ENCODE measurements around the gene WDR1.

Gene WDR1

DNA sequence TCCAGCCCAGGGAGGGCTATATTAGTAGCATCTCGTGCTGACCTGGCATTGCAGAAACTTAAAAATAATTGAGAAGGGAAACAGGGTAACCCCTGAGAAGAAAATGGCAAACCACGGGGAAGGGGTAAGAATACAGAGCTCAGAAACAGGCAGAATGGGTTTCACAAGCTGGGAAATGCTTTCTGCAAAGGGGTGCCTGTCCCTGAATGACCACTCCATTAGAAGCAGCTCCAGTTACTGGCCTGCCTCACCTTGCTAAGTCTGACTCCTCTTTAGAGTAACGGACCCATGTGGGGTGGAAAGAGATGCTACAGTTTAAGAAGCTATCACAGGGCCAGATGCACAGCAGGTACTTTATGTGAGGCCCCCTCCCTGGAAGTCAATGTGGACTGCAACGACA is 2.5 kb downstream of the WDR1 start:
- H3K36me3 ChIP-seq (replicated peaks; ENCODE audit: low read depth, low read length) = peaks cover 64% of the 10 kb centered on the region
- H3K4me2 ChIP-seq (ENCODE audit: low read length) = no peak overlapping the region
- TF ChIP-seq, protein P1, sequence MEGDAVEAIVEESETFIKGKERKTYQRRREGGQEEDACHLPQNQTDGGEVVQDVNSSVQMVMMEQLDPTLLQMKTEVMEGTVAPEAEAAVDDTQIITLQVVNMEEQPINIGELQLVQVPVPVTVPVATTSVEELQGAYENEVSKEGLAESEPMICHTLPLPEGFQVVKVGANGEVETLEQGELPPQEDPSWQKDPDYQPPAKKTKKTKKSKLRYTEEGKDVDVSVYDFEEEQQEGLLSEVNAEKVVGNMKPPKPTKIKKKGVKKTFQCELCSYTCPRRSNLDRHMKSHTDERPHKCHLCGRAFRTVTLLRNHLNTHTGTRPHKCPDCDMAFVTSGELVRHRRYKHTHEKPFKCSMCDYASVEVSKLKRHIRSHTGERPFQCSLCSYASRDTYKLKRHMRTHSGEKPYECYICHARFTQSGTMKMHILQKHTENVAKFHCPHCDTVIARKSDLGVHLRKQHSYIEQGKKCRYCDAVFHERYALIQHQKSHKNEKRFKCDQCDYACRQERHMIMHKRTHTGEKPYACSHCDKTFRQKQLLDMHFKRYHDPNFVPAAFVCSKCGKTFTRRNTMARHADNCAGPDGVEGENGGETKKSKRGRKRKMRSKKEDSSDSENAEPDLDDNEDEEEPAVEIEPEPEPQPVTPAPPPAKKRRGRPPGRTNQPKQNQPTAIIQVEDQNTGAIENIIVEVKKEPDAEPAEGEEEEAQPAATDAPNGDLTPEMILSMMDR (IDR thresholded peaks at IDR 0.05; ENCODE audit: low read depth, low read length) = no peak
- no peak for TF ChIP-seq EZH2phosphoT487 (IDR thresholded peaks at IDR 0.05; ENCODE audit: low read depth)
- H3K9ac ChIP-seq (ENCODE audit: low read length) = no peak overlapping the region
- peaks cover 78% of the 10 kb centered on the region for H3K79me2 ChIP-seq (ENCODE audit: low read length)
- 0 out of 2 replicates have a peak, but pooled peaks cover 2% of the 10 kb centered on the region for H3K27me3 ChIP-seq (ENCODE audit: low read depth, low read length)
- H2AFZ ChIP-seq (ENCODE audit: low read depth, low read length) = no peak overlapping the region
- H4K20me1 ChIP-seq (ENCODE audit: insufficient read depth, low read length) = peaks cover 56% of the 10 kb centered on the region
- H3K27ac ChIP-seq (ENCODE audit: low read length) = no peak overlapping the region
- no peaks in the 10 kb centered on the region for H3K9me3 ChIP-seq (ENCODE audit: insufficient read depth, low read length)
- peaks cover 20% of the 10 kb centered on the region for H3K4me1 ChIP-seq (ENCODE audit: low read length)
- H3K4me3 ChIP-seq (ENCODE audit: low read length) = no peak overlapping the region

DNA sequence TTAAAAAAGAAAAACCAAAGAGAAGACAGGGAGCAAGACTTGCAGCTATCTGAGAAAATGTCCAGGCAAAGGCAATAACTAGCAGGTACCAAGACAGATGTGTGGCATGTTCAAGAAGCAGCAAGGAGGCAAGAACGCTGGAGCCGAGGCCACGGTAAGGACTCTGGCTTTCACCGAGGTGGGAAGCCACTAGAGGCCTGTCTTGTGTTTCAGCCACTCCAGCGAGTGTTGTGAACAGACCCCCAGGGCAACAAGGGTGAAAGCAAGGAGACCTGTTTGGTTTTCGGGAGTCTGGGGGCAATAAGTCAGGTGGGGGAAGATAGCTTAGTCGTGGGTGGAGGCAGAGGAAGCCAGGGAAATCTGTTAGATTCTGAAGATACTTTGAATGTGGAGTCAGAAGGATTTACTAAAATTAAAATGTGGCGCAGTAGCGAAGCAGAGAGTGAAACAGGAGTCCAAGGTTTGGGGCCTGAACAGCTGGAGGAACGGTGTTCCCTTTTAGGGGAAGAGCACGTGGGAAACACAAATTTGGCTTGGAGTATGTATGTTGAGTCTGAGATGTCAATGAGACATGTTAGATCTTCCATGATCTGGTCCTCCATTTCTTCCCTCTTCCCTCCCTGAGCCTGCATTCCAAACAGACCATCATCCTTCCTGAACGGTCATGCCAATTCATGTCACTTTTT is 3.1 kb downstream of the WDR1 start:
- Histone ChIP-seq H3K4me2 (ENCODE audit: low read length) (no peak overlapping the region), H2AFZ (ENCODE audit: low read depth, low read length) (no peak overlapping the region), H3K4me3 (ENCODE audit: low read length) (no peak overlapping the region), H3K4me1 (ENCODE audit: low read length) (peaks cover 16% of the 10 kb centered on the region), H3K27me3 (ENCODE audit: low read depth, low read length) (no peaks in the 10 kb centered on the region), H4K20me1 (ENCODE audit: insufficient read depth, low read length) (peaks cover 62% of the 10 kb centered on the region), H3K9me3 (ENCODE audit: insufficient read depth, low read length) (no peaks in the 10 kb centered on the region), H3K36me3 (replicated peaks; ENCODE audit: low read depth, low read length) (peaks cover 70% of the 10 kb centered on the region), H3K79me2 (ENCODE audit: low read length) (peaks cover 84% of the 10 kb centered on the region), H3K27ac (ENCODE audit: low read length) (no peak overlapping the region), H3K9ac (ENCODE audit: low read length) (no peak overlapping the region)
- no peak for TF ChIP-seq EZH2phosphoT487 (IDR thresholded peaks at IDR 0.05; ENCODE audit: low read depth)
- TF ChIP-seq, protein P1 (IDR thresholded peaks at IDR 0.05; ENCODE audit: low read depth, low read length) = no peak

DNA sequence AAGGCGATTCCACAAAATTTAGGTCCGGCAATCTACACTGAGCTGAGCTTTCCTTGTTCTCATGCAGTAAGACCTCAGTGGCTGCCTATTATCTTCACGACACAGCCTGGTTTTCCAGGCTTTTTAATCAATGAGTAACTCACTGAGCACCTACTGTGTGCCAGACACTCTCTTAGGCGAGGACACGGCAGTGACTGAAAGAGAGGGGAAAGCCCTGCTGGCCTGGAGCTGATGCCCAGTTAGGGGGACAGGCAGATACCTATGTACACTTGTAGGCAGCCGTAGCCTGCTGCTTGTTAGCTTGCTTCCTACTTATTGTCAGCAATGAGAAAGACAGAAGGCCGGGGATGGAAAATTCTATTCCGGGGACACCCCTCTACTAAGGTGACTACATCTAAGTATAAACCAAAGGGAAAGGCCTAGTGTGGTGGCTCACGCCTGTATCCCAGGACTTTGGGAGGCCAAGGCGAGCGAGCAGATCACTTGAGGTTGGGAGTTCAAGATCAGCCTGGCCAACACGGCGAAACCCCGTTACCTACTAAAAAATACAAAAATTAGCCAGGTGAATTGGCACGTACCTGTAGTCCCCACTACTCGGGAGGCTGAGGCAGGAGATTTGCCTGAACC is 3.8 kb downstream of the WDR1 start:
- H3K36me3 ChIP-seq (replicated peaks; ENCODE audit: low read depth, low read length) = peaks cover 77% of the 10 kb centered on the region
- H3K4me1 ChIP-seq (ENCODE audit: low read length) = peaks cover 10% of the 10 kb centered on the region
- no peak overlapping the region for H3K4me2 ChIP-seq (ENCODE audit: low read length)

More for the DNA sequence above, 3.8 kb downstream of the WDR1 start:
- Histone ChIP-seq H4K20me1 (ENCODE audit: insufficient read depth, low read length) (peaks cover 69% of the 10 kb centered on the region), H3K9me3 (ENCODE audit: insufficient read depth, low read length) (no peaks in the 10 kb centered on the region), H3K4me3 (ENCODE audit: low read length) (no peak overlapping the region), H3K27me3 (ENCODE audit: low read depth, low read length) (no peaks in the 10 kb centered on the region), H2AFZ (ENCODE audit: low read depth, low read length) (no peak overlapping the region), H3K27ac (ENCODE audit: low read length) (no peak overlapping the region), H3K79me2 (ENCODE audit: low read length) (peaks cover 92% of the 10 kb centered on the region), H3K9ac (ENCODE audit: low read length) (no peak overlapping the region)
- TF ChIP-seq, protein P1 (IDR thresholded peaks at IDR 0.05; ENCODE audit: low read depth, low read length) = no peak
- TF ChIP-seq EZH2phosphoT487 (IDR thresholded peaks at IDR 0.05; ENCODE audit: low read depth) = no peak
